Activated naive CD4-positive, alpha-beta T cell treated with anti-CD3 and anti-CD28 coated beads, Interleukin-2, amount 50 U/mL, for 16 hours (primary cell): ENCODE data around the gene UTS2R.
A peak's percentile ranks its signal among the peaks of the same experiment; 100 is the strongest.
"Not testable (repeated sequence)": the region's sequence is repeated elsewhere in the genome, so short reads cannot be mapped to it uniquely, and the experiment has no call there.

Source experiments
- DNase-seq: peaks from one replicate; pipeline ENCODE4 v3.0.0-alpha.2; 2020

UTS2R gene

DNA sequence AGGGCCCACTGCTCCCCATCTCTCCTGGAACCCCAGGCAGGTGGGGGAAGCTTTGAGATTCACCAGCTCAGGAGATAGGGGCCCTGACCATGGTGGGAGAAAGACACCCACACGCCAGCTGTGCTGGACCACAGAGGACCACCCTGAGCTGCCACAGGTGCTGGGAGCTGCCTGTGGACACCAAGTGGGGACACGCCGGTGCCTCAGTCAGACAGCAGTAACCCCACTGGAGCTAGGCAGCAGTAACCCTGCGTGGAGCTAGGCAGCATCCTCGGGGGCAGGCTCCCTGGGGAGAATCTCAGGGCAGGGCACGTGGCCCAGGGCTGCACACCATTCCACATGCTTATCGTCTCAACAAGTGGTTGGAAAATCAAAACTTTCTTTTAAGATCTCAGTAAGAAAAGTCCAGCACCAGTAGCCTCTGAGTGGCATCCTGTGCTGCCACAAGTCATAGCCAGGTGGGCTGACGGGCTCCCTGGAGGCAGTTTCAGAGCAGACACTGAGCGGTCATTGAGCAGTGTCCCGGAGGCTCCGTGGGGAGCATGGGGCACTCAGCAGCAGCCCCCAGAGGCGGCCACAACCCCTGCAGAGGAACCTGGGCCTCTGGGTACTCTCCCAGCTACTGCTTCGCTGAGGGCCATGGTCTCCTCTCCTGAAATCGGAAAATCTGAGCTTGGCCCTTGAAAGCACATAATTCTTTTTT lies 38.6 kb downstream of the UTS2R start:
- DNase-seq = no peak

DNA sequence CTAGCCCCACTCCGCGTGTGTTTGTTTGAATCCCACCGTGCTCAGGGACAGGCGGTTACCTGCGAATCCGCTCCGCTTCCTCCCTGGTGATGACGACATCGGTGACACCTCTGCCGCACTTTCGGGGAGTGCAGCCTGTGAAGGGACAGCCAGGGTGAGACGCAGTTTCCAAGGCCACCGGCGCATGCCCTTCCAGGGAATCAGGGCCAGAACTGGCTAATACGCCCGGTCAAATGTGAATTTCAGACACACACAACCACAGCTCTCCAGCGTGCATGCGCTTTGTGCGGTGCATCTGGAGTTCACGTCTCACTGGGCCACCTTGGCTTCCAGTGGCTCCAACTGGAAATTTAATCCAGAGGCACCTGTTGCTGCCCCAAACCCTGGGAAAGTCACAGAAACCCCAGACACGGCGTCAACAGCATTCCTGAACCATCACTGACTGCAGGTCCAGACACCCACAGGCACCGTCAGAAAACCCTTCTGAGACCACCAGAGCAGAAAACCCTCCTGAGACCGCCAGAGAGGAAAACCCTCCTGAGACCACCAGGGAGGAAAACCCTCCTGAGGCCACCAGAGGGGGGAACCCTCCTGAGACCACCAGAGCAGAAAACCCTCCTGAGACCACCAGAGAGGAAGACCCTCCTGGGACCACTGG lies 40.0 kb downstream of the UTS2R start:
- DNase-seq = no peak

DNA sequence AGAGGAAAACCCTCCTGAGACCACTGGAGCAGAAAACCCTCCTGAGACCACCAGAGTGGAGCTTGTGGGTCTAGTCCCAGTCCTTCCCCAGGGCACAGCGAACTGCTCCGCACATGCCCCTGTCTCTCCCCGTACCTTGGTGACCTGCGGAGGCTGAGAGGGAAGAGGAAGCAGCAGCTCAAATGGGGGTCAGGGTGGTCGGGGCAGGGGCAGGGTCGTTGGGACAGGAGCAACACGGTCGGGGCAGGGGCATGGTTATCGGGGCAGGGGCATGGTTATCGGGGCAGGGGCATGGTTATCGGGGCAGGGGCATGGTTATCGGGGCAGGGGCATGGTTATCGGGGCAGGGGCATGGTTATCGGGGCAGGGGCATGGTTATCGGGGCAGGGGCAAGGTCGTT lies 40.5 kb downstream of the UTS2R start:
- DNase-seq = not testable (repeated sequence)

GRCh38 chr17:82412535-82413520 lies 41.3 kb downstream of the UTS2R start:
- no peak for DNase-seq

DNA sequence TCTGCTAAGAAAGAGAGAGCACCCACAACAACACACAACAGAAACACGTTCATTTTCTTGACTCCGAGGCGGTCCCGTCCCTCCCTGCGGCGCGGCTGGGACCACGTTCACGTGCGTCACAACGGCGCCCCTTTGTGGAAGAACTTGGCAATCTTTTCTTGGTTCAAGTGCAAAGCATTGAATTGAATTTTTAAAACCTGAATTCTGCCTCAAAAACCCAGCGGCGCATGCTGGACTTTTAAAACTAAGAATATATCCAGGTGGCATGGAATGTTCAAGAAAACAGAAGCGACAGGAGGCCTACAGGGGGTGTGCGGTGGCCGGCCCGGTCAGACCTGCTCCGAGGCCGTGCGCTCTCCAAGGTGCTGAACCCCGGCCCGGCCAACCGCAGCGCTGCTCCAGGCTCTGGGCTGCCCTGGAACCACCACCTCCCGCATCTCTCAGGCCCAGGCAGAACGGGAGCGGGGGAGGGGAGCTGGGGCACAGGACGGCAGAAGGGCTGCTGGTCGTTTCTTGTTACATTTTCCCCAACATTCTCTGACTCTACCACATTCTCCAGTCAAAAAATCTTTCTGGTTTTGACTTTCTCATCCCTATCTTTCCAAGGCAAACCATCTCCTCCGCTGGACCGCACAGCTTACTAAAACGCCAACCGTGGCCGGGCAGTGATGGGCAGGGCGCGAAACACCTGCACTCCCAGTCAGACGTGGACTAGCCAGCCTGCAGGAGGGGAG lies 43.1 kb downstream of the UTS2R start:
- peak; percentile 79 for DNase-seq

DNA sequence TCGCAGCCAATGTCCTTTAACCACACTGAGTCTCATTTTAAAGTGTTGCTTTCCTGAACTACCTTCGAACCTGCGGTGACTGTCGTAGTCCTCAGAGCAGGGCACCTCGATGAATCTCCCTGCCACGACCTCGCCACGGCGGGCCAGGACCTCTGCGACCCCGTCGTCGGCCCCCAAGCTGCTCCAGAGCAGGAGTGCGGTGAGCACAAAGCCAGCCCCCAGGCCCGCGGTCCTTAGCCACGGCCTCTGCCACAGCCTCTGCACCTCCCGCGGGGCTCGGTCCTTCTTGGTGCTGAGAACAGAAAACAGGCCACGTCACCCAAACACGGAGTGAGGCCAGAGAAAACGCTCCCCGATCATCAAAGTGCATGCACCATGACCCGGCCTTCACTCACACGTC lies 43.8 kb downstream of the UTS2R start:
- DNase-seq = no peak

DNA sequence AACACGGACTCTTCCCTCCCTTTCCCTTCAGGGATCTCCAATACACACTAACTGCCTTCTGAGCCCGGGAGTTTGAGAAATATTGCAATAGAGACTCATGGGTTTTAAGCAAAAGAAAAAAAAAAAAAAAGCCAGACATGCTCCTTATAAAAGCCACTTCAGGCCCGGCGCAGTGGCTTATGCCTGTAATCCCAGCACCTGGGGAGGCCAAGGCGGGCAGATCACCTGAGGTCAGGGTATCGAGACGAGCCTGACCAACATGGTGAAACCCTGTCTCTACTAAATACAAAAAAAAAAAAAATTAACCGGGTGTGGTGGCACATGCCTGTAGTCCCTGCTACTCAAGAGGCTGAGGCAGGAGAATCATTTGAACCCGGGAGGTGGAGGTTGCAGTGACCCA lies 44.2 kb downstream of the UTS2R start:
- DNase-seq = no peak

- no peak for DNase-seq
Observed at GRCh38 chr17:82416264-82416663, 44.7 kb downstream of the UTS2R start.

GRCh38 chr17:82416771-82417170 lies 45.2 kb downstream of the UTS2R start:
- DNase-seq = no peak

DNA sequence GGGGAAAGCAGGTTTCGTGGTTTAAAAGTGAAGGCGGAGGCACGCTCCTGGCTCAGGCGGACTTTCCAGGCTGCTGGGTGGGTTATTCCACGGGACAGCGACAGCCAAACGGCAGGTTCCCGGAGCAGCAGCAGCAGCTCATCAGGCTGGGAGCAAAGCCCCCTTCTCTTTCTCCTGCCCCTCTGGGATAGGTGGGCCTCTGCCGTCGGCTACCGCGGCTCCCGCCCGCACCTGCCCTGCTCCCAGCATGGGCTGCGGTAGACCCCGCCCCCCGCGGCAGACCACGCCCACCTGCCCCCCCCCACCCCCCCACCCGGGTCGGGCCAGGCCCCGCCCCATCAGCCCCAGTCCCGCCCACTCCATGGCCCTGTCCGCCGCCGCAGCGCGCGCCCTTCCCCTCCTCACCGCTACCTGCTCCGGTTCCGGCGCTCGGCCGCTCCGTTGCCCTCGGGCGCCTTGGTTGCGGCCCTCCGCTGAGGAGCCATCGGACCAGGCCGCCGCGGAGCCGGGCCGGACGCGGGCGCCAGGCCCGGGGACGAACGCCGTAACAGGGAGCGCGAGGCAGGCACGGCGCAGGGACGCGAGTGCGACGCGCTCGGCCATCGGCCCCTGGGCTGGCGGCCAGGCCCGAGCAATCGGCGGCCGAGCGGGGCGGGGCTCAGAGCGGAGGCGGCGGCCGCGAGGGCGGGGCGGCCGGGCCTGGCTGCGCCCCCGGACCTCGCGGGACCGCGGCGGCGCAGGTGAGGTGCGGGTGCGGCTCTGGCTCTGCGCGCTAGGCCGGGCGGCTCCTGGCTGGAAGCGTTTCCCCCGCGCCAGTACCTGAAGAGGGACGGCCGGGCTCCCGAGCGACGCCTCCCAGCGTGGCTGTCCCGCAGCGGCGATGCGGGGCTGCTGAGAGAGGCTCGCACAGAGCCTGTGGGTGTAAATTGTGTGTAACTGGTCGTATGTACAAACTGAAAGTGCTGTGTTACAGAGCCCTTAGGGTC lies 46.7 kb downstream of the UTS2R start, which contains the start of the genes HEXD and OGFOD3:
TSS of gene HEXD (plus strand) at position 347 of the 986 bp plus-strand sequence. CDS start 1,453 bp downstream, outside the sequence.
TSS of gene OGFOD3 (minus strand) at position 586 of the 986 bp plus-strand sequence. CDS start at position 485, 101 bp downstream.
- DNase-seq = peak; percentile 87

- no peak for DNase-seq
Observed at GRCh38 chr17:82419540-82419939, 48.0 kb downstream of the UTS2R start.

DNA sequence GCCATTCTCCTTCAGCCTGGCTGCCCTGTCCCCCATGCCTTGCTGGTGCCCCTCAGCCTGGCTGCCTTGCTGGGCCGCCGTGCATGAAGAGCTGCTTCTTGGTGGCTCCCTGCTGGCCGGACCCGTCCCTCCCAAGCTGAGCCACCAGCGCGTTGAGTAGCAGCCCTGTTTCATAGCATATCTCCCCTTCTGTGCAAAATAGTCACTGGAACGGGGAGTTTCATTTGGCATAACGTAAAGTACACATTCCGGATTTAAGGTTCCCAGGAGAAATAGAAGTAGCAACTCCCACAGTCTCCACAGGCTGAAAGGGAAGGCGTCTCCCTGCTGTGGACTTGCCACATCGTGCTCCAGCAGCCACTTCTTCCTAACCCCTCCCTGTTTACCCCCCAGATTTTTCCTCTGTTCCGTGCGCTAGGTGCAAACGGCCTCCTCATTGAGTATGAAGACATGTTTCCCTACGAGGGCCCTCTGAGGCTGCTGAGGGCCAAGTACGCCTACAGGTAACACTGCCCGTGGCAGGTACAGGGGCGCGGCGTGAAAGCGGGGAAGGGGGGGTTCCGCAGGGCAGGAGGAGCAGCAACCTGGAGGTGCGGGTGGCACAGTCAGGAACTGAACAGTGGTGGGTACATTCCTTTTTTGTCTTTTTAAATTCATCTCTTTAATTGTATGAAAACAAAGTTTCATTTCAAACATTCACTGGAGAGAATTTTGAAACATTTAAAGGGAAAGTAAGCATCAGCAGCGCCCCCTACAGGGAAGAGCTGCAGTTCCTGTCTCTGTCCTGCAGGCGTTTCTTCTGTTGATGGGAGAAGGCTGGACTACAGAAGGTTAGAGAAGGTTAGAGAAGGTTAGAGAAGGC lies 52.7 kb downstream of the UTS2R start:
- peak; percentile 61 for DNase-seq

DNA sequence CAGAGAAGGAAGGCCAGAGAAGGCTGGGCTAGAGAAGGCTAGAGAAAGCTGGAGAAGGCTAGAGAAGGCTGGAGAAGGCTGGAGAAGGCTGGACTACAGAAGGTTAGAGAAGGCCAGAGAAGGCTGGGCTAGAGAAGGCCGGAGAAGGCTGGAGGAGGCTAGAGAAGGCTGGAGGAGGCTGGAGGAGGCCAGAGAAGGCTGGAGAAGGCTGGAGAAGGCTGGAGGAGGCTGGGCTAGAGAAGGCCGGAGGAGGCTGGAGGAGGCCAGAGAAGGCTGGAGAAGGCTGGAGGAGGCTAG lies 53.2 kb downstream of the UTS2R start:
- no peak for DNase-seq
